ENCODE data around the gene ETV3L.
"Not testable (repeated sequence)": the region's sequence is repeated elsewhere in the genome, so short reads cannot be mapped to it uniquely, and the experiment has no call there.

Gene ETV3L

GRCh38 chr1:157077394-157077793 lies 22.2 kb downstream of the ETV3L start:
- no peak for DNase-seq (ENCODE audit: low read depth)

GRCh38 chr1:157073944-157074685 lies 25.5 kb downstream of the ETV3L start:
- DNase-seq (ENCODE audit: low read depth), result no peak

- no peak for DNase-seq (ENCODE audit: low read depth)
These were observed 30.0 kb downstream of the ETV3L start for GRCh38 chr1:157069601-157070000.

- DNase-seq (ENCODE audit: low read depth), result not testable (repeated sequence)
These were observed 40.4 kb downstream of the ETV3L start for GRCh38 chr1:157059241-157059640.

- no peak for DNase-seq (ENCODE audit: low read depth)
These were observed 43.3 kb downstream of the ETV3L start for GRCh38 chr1:157056269-157056668.

- not testable (repeated sequence) for DNase-seq (ENCODE audit: low read depth)
These were observed 43.9 kb downstream of the ETV3L start for GRCh38 chr1:157055729-157056128.

GRCh38 chr1:157050836-157051235 lies 48.8 kb downstream of the ETV3L start:
- no peak for DNase-seq (ENCODE audit: low read depth)

GRCh38 chr1:157047062-157047410 lies 52.6 kb downstream of the ETV3L start:
- no peak for DNase-seq (ENCODE audit: low read depth)

GRCh38 chr1:157045250-157046218 lies 54.1 kb downstream of the ETV3L start, which contains the start of gene ARHGEF11:
Gene ARHGEF11, minus strand, starts transcription at chr1:157045742. Its CDS starts 1,412 bp downstream, at chr1:157044330.
- DNase-seq (ENCODE audit: low read depth), result no peak

GRCh38 chr1:157044326-157044725 lies 55.3 kb downstream of the ETV3L start:
- DNase-seq (ENCODE audit: low read depth), result no peak

- DNase-seq (ENCODE audit: low read depth), result no peak
These were observed 55.9 kb downstream of the ETV3L start for GRCh38 chr1:157043685-157044084.

GRCh38 chr1:157042846-157043245 lies 56.8 kb downstream of the ETV3L start:
- no peak for DNase-seq (ENCODE audit: low read depth)

Measured in activated T-helper 1 cell treated with Interleukin-2 at 50 U/mL for 16 hours (primary cell).